Adipose tissue (tissue), 3 donors: ENCODE data around the gene MRS2. TPM values are rescaled to one million over a fixed set of nuclear protein-coding genes. Genes with fewer than 3 reads are reported as not detected.
"Not testable (repeated sequence)": the region's sequence is repeated elsewhere in the genome, so short reads cannot be mapped to it uniquely, and the experiment has no call there.

ENCODE experiments used
- H3K27ac ChIP-seq: one replicate; pipeline ENCODE4 v1.5.1; 2013; ENCODE audit warnings: low read depth, low read length
- WGBS, 3 donors: extraction: QIAGEN DNeasy Blood & Tissue Kit; methylation state at CpG; one replicate each; pipeline ENCODE4 v1.1.7; 2013; 5-methylcytosine and 5-hydroxymethylcytosine counted together
- polyA plus RNA-seq, 3 donors: library from polyadenylated mRNA; stranded (reverse); fragments of 200-250 nt; gene quantifications; one replicate each; pipeline ENCODE4 v1.2.3, GENCODE V29; 2013
- donor health status: healthy with polysubstance abuse.
- donor health status: Bipolar disorder and iron deficiency.
- donor health status: healthy.

Gene MRS2
- polyA plus RNA-seq, 3 donors = 10.7 to 15.9 (median 12.9) TPM

GRCh38 chr6:24384369-24385130, 18.2 kb upstream of the MRS2 start:
- WGBS, 3 donors = 82 to 92% (median 89%) methylated on average over 5 of the region's 5 CpGs
- not testable (repeated sequence) for H3K27ac ChIP-seq

DNA sequence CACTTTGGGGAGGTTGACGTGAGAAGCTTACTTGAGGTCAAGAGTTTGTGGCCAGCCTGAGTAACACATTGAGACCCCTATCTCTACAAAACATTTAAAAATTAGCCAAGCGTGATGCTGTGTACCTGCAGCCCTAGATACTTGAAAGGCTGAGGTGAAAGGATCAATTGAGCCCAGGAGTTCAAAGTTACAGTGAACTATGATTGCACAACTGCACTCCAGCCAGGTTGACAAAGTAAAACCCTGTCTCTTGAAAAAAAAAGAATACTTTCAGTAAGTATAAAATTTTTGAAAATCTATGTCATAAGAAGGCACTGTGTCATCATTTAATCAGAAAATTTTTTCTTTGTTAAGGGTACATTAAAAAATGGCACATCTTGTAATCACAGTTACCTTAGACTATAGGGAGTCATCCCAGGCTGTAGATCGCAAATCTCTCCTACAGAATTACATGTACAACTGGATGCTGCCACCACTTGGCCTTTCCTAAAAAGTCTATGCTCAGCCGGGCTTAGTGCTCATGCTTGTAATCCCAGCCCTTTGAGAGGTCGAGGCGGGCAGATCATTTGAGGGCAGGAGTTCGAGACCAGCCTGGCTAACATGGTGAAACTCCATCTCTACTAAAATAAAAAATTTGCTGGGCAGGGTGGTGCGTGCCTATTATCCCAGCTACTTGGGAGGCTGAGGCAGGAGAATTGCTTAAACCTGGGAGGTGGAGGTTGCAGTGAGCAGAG, 17.0 kb upstream of the MRS2 start:
- H3K27ac ChIP-seq = no peak overlapping the region
- 52 to 78% (median 73%) methylated on average over 8 of the region's 8 CpGs for WGBS, 3 donors

GRCh38 chr6:24387818-24388217, 14.9 kb upstream of the MRS2 start:
- no peak overlapping the region for H3K27ac ChIP-seq
- WGBS, 3 donors = 85 to 95% (median 94%) methylated on average over 1 of the region's 1 CpG

DNA sequence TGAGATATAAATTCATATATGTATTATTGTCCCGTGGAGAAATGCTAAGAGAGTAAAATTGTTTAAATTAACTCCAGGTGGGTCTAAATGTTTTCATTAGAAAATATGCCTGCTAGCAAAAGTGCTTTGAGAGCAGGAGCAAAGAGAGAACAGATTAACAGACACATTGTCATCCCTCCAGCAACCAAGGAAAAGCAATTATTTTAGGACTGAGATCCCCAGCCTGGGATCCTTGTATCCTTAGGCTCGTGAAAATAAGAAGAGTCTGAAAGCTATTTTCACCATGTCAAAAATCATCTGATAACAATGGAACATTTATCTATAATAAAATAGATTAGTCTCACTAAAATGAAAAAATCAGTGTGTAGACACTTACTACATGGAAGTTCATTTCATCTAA, 11.5 kb upstream of the MRS2 start:
- 55 to 66% (median 64%) methylated on average over 2 of the region's 2 CpGs for WGBS, 3 donors
- no peak overlapping the region for H3K27ac ChIP-seq

GRCh38 chr6:24391756-24392405, 10.9 kb upstream of the MRS2 start:
- 83 to 85% (median 83%) methylated on average over 2 of the region's 2 CpGs for WGBS, 3 donors
- no peak overlapping the region for H3K27ac ChIP-seq

DNA sequence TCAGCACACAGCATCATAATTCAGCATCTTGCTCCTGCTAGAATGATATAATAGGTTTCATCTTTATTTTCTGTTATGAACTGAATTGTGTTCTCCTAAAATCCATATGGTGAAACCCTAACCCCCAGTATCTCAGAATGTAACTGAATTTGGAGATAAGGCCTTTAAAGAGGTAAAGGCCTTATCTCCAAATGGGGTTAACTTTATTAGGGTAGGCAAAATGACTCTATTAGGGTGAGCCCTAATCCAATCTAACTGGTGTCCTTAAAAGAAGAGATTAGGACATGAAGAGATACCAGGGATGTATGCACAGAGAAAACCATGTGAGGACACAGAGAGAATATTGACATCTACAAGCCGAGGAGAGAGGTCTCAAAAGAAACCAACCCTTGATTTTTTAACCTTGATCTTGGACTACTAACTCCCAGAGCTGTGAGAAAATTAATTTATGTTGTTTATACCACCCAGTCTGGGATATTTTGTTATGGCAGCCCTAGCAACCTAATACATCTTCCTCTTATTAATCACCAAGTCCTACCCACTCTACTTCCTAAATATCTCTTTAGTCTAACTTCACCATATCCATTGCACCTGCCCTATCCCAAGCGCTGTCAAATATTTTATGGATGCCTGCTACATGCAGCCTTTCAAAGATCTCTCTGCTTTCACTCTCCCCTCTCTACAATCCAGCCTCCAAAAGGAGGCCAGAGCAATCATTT, 8.5 kb upstream of the MRS2 start:
- 89 to 94% (median 91%) methylated on average over 2 of the region's 2 CpGs for whole genome bisulfite sequencing, 3 donors
- no peak overlapping the region for H3K27ac ChIP-seq

GRCh38 chr6:24394780-24395437, 7.8 kb upstream of the MRS2 start:
- H3K27ac ChIP-seq = no peak overlapping the region
- WGBS, 3 donors = 48 to 83% (median 53%) methylated on average over 4 of the region's 4 CpGs

- 81 to 91% (median 82%) methylated on average over 1 of the region's 1 CpG for WGBS, 3 donors
- no peak overlapping the region for H3K27ac ChIP-seq
Measured at GRCh38 chr6:24396824-24397223, 5.9 kb upstream of the MRS2 start.

- no peak overlapping the region for H3K27ac ChIP-seq
- WGBS, 3 donors = 44 to 70% (median 67%) methylated on average over 1 of the region's 1 CpG
Measured at GRCh38 chr6:24397631-24398030, 5.1 kb upstream of the MRS2 start.

- not testable (repeated sequence) for H3K27ac ChIP-seq
- 18 to 30% (median 19%) methylated on average over 17 of the region's 17 CpGs for WGBS, 3 donors
Measured at GRCh38 chr6:24400045-24401039, 2.4 kb upstream of the MRS2 start.

DNA sequence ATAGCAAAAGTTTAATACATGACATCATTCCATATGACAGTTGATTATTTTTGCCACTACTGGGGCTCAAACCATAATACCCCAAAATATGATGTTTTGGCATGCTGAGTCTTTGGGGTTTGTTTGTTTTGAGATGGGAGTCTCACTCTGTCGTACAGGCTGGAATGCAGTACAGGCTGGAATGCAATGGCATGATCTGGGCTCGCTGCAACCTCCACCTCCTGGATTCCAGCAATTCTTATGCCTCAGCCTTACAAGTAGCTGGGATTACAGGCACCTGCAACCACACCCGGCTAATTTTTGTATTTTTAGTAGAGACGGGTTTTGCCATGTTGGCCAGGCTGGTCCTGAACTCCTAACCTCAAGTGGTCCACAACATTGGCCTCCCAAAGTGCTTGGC, 1.3 kb upstream of the MRS2 start:
- WGBS, 3 donors = 72 to 87% (median 83%) methylated on average over 4 of the region's 4 CpGs
- H3K27ac ChIP-seq = no peak overlapping the region

- H3K27ac ChIP-seq = no peak overlapping the region
- 3 to 8% (median 4%) methylated on average over 12 of the region's 12 CpGs for WGBS, 3 donors
Measured at GRCh38 chr6:24403501-24403824, 727 bp downstream of the MRS2 start.

- no peak overlapping the region for H3K27ac ChIP-seq
- 81 to 90% (median 82%) methylated on average over 5 of the region's 5 CpGs for WGBS, 3 donors
Measured at GRCh38 chr6:24405262-24405661, 2.5 kb downstream of the MRS2 start.

GRCh38 chr6:24408719-24409410, 6.1 kb downstream of the MRS2 start:
- no peak overlapping the region for H3K27ac ChIP-seq
- 78 to 93% (median 83%) methylated on average over 2 of the region's 2 CpGs for WGBS, 3 donors

DNA sequence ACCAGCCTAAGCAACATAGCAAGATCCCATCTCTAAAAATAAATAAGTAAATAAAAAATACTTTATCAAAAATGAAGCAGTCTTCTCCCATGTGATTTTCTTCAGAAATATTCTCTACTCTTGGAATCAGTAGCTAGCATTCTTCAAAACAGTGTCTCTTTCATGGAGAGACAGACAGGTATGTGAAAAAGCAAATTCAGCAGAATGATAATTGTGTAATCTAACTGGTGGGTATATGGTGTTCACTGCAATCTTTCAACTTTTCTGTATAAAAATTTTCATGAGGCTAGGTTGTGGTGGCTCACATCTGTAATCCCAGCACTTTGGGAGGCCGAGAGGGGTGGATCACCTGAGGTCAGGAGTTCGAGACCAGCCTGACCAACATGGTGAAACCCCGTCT, 7.9 kb downstream of the MRS2 start:
- H3K27ac ChIP-seq = no peak overlapping the region
- WGBS, 3 donors = 81 to 100% (median 96%) methylated on average over 3 of the region's 3 CpGs

GRCh38 chr6:24412294-24412693, 9.6 kb downstream of the MRS2 start:
- WGBS, 3 donors = 89 to 96% (median 93%) methylated on average over 4 of the region's 4 CpGs
- H3K27ac ChIP-seq = no peak overlapping the region

- WGBS, 3 donors = 93 to 98% (median 97%) methylated on average over 15 of the region's 15 CpGs
Measured at GRCh38 chr6:24414531-24414930, 11.8 kb downstream of the MRS2 start.

More at GRCh38 chr6:24414531-24414930, 11.8 kb downstream of the MRS2 start:
- not testable (repeated sequence) for H3K27ac ChIP-seq
